Adrenal gland (tissue), 5 donors: ENCODE data around the gene C19orf73.
"Not testable (repeated sequence)": the region's sequence is repeated elsewhere in the genome, so short reads cannot be mapped to it uniquely, and the experiment has no call there.

Experiments used
- POLR2A ChIP-seq, 2 donors: fragments of 450-650 bp; IDR thresholded peaks; one replicate each; pipeline ENCODE4 v1.6.1; 2017; ENCODE audit warnings: antibody characterized with exemption in 2 of 2, mild to moderate bottlenecking in 2 of 2, moderate library complexity in 1 of 2
- TF ChIP-seq, protein P1 (sequence below), 6 experiments: fragments of 450-650 bp in 4 of 6; fragments of 200-600 bp in 2 of 6; sonication (generic) in 1 of 6; IDR thresholded peaks; 1 replicate in 5 of 6; 2 replicates in 1 of 6; pipeline versions ENCODE4 v1.5.1 to v1.8.0; 2016 to 2021; ENCODE audit warnings: antibody characterized with exemption in 6 of 6, mild to moderate bottlenecking in 2 of 6, moderate library complexity in 1 of 6
- donor health status: DM: no; HTN: no; CAD: no.

DNA sequence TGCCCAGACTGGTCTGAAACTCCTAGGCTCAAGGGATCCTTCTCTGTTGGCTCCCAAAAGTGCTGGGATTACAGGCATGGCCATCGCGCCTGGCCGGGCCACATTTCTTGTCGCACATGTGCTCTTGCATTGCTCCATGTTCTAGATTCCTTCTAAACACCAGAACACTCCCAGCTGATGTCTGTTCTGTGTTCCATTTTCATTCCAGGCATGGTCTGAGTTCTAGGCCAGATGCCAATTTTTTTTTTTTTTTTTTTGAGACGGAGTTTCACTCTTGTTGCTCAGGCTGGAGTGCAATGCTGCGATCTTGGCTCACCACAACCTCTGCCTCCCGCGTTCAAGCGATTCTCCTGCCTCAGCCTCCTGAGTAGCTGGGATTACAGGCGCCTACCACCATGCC is 2.9 kb upstream of the C19orf73 start:
- TF ChIP-seq, protein P1, sequence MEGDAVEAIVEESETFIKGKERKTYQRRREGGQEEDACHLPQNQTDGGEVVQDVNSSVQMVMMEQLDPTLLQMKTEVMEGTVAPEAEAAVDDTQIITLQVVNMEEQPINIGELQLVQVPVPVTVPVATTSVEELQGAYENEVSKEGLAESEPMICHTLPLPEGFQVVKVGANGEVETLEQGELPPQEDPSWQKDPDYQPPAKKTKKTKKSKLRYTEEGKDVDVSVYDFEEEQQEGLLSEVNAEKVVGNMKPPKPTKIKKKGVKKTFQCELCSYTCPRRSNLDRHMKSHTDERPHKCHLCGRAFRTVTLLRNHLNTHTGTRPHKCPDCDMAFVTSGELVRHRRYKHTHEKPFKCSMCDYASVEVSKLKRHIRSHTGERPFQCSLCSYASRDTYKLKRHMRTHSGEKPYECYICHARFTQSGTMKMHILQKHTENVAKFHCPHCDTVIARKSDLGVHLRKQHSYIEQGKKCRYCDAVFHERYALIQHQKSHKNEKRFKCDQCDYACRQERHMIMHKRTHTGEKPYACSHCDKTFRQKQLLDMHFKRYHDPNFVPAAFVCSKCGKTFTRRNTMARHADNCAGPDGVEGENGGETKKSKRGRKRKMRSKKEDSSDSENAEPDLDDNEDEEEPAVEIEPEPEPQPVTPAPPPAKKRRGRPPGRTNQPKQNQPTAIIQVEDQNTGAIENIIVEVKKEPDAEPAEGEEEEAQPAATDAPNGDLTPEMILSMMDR (IDR thresholded peaks at IDR 0.05) = not testable (repeated sequence)
- TF ChIP-seq POLR2A (IDR thresholded peaks at IDR 0.05) = not testable (repeated sequence)
